DMS 273 (cell line): ENCODE measurements around the gene COL25A1.
A peak's percentile ranks its signal among the peaks of the same experiment; 100 is the strongest.
"Not testable (repeated sequence)": the region's sequence is repeated elsewhere in the genome, so short reads cannot be mapped to it uniquely, and the experiment has no call there.

Experiments
- DNase-seq: peaks from one replicate; lab custom pipeline; 2025; ENCODE audit not compliant: unreplicated experiment; lab: John Stamatoyannopoulos, UW

COL25A1 gene

GRCh38 chr4:108881986-108882385, 420.5 kb downstream of the COL25A1 start:
- no peak for DNase-seq

GRCh38 chr4:108881190-108881589, 421.3 kb downstream of the COL25A1 start:
- no peak for DNase-seq

- no peak for DNase-seq
These were observed 423.7 kb downstream of the COL25A1 start for GRCh38 chr4:108878806-108879205.

GRCh38 chr4:108877821-108878220, 424.6 kb downstream of the COL25A1 start:
- no peak for DNase-seq

GRCh38 chr4:108874806-108875205, 427.7 kb downstream of the COL25A1 start:
- DNase-seq: no peak

GRCh38 chr4:108869970-108870369, 432.5 kb downstream of the COL25A1 start:
- DNase-seq: not testable (repeated sequence)

- no peak for DNase-seq
These were observed 433.7 kb downstream of the COL25A1 start for GRCh38 chr4:108868606-108869227.

GRCh38 chr4:108867476-108867875, 435.0 kb downstream of the COL25A1 start:
- no peak for DNase-seq

- peak; percentile 3 for DNase-seq
These were observed 441.1 kb downstream of the COL25A1 start for GRCh38 chr4:108861334-108861733.

- no peak for DNase-seq
These were observed 447.7 kb downstream of the COL25A1 start for GRCh38 chr4:108854786-108855185.

- DNase-seq: no peak
These were observed 449.8 kb downstream of the COL25A1 start for GRCh38 chr4:108852691-108853090.

GRCh38 chr4:108851366-108851765, 451.1 kb downstream of the COL25A1 start:
- no peak for DNase-seq

- DNase-seq: no peak
These were observed 452.2 kb downstream of the COL25A1 start for GRCh38 chr4:108850219-108850649.

- no peak for DNase-seq
These were observed 452.8 kb downstream of the COL25A1 start for GRCh38 chr4:108849611-108850168.

- DNase-seq: no peak
These were observed 455.9 kb downstream of the COL25A1 start for GRCh38 chr4:108846568-108846967.

GRCh38 chr4:108840426-108840975, 462.0 kb downstream of the COL25A1 start:
- no peak for DNase-seq

- DNase-seq: no peak
These were observed 463.1 kb downstream of the COL25A1 start for GRCh38 chr4:108839333-108839732.

GRCh38 chr4:108838451-108838850, 464.0 kb downstream of the COL25A1 start:
- DNase-seq: no peak

GRCh38 chr4:108834835-108835384, 467.5 kb downstream of the COL25A1 start:
- peak; percentile 39 for DNase-seq

- peak; percentile 19 for DNase-seq
These were observed 468.2 kb downstream of the COL25A1 start for GRCh38 chr4:108834166-108834834.

- no peak for DNase-seq
These were observed 469.4 kb downstream of the COL25A1 start for GRCh38 chr4:108833046-108833445.

- DNase-seq: no peak
These were observed 470.6 kb downstream of the COL25A1 start for GRCh38 chr4:108831886-108832285.
